ENCODE results near the gene ARHGAP24.
"Not testable (repeated sequence)": the region's sequence is repeated elsewhere in the genome, so short reads cannot be mapped to it uniquely, and the experiment has no call there.

GRCh38 chr4:85501145-85501544, 26.2 kb downstream of the ARHGAP24 start:
- not testable (repeated sequence) for TF ChIP-seq CTCF (IDR thresholded peaks at IDR 0.05); ZFX (IDR thresholded peaks at IDR 0.05; ENCODE audit: borderline replicate concordance)

Data from 22Rv1 (cell line).